ENCODE data around the gene FAM43A.

- TF ChIP-seq CTCF (conservative IDR thresholded peaks at IDR 0.05; ENCODE audit: low read length) (no peak), EZH2phosphoT487 (IDR thresholded peaks at IDR 0.05; ENCODE audit: borderline replicate concordance) (no peak)
Observed at GRCh38 chr3:194707147-194707540, 21.5 kb downstream of the FAM43A start.

Measured in Loucy (cell line).